ENCODE results near the gene RABGAP1L.
A peak's percentile ranks its signal among the peaks of the same experiment; 100 is the strongest.

The RABGAP1L gene

DNA sequence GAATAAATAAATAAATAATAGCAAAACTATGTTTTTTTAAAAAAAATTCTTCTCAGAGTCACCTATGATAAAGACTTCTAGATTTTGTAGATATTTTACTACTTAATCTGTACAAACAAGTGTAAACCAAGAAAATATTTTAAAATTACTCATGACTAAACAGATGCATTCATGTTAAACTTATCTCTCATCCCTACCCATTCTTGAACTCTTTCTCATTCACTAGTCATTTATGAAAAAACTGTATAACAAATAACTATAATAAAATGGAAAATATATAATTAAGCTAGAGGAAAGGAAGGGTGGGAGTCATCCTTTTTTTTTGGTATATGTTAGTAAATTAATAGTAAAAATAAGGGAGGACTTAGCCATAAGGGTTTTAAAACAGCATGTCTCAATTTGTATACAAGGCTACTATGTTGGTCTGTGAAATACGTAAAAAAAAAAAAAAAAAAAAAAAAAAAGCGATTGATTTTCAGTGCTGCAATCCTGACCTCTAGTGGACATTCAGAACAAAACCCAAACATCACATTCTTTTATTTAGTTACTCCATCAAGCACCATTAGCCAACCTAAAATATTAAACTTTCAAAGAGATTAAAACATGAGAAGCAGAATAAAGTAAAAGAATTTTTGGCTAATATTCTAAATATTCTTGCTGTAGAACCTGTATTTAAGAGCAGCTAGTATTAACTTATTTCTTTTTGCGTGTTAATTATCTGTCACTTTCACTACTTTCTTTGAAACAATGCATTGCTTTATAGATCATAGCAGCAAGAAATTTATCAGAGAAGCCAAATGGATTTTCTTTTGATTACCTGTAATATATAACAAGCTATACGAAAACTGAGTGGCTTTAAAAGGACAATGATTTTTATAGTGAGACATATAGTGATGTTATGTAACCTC, 584.6 kb downstream of the RABGAP1L start:
- FAIRE-seq (peak; percentile 5), DNase-seq (ENCODE audit: insufficient read length, low spot score) (no peak)
- no peak for TF ChIP-seq POLR2A (IDR thresholded peaks at IDR 0.05; ENCODE audit: low read depth, low read length)
- TF ChIP-seq SPI1 (IDR thresholded peaks at IDR 0.05; ENCODE audit: low read depth, low read length): no peak
- TF ChIP-seq PAX5 (IDR thresholded peaks at IDR 0.05; ENCODE audit: insufficient read depth, low read length, severe bottlenecking): no peak
- TF ChIP-seq TAF1 (IDR thresholded peaks at IDR 0.05; ENCODE audit: low read depth, low read length): no peak
- no peak for TF ChIP-seq POLR2AphosphoS5 (IDR thresholded peaks at IDR 0.05; ENCODE audit: low read depth, low read length)
- no peak for TF ChIP-seq POU2F2 (IDR thresholded peaks at IDR 0.05; ENCODE audit: low read depth, low read length)

DNA sequence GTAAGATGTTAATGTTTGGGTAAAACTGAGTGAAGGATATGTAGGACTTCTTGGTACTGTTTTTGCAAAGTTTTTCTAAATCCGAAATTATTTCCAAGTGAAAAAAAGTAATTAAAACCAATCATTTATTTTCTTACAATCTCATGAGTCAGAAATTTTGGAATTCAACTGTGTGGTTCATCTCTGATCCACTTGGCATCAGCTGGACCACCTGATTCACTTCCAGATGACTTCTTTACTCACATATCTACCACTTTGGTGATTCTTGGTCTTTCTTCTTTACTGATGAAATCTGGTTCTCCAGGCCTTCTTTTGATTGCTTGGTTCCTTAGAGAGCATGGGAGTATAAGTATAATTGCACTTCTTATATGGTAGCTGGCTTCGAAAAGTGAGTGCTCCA, 585.6 kb downstream of the RABGAP1L start:
- no peak for FAIRE-seq
- DNase-seq (ENCODE audit: insufficient read length, low spot score): no peak
- TF ChIP-seq TAF1 (IDR thresholded peaks at IDR 0.05; ENCODE audit: low read depth, low read length): no peak
- no peak for TF ChIP-seq POU2F2 (IDR thresholded peaks at IDR 0.05; ENCODE audit: low read depth, low read length)
- TF ChIP-seq PAX5 (IDR thresholded peaks at IDR 0.05; ENCODE audit: insufficient read depth, low read length, severe bottlenecking): no peak
- TF ChIP-seq POLR2AphosphoS5 (IDR thresholded peaks at IDR 0.05; ENCODE audit: low read depth, low read length): no peak
- TF ChIP-seq POLR2A (IDR thresholded peaks at IDR 0.05; ENCODE audit: low read depth, low read length): no peak

DNA sequence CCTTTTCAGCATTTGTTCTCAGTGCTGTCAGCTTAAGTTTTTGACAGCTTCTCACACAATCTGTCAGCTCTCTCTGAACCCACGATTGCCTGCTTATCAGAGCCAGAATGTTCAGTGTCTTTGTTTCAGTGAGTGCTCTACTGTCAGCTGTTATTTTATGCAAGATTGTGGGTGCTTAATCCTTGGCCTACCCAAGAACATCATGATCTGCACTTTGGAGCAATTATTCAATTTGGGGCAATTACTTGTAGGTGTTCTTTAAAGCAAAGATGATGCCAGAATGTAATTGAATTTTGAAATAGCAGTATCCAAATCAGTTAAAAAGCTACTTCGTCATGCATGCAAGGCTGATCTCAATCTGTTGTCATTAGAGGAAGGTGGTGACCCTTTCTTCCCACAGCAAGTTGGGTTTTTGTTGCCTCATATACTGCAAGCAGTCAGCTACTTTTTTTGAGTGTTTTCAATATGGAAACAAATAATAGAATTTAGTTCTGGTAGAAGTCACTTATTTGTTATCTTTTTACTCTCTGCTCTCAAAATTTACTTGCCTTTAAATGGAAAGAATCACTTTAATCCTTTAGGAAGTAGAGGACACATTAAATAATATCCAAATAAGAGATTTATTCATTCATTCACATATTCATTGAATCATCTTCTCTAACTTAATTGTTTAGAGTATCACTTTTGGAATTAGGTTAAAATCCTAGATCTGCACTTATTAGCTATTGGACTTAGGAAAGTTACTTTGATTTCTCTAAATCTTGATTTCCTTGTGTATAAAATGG, 586.9 kb downstream of the RABGAP1L start:
- DNase-seq (ENCODE audit: insufficient read length, low spot score) (no peak), FAIRE-seq (no peak)
- no peak for TF ChIP-seq POLR2AphosphoS5 (IDR thresholded peaks at IDR 0.05; ENCODE audit: low read depth, low read length)
- no peak for TF ChIP-seq POLR2A (IDR thresholded peaks at IDR 0.05; ENCODE audit: low read depth, low read length)
- no peak for TF ChIP-seq SPI1 (IDR thresholded peaks at IDR 0.05; ENCODE audit: low read depth, low read length)
- no peak for TF ChIP-seq TAF1 (IDR thresholded peaks at IDR 0.05; ENCODE audit: low read depth, low read length)
- no peak for TF ChIP-seq POU2F2 (IDR thresholded peaks at IDR 0.05; ENCODE audit: low read depth, low read length)
- TF ChIP-seq PAX5 (IDR thresholded peaks at IDR 0.05; ENCODE audit: insufficient read depth, low read length, severe bottlenecking): no peak

DNA sequence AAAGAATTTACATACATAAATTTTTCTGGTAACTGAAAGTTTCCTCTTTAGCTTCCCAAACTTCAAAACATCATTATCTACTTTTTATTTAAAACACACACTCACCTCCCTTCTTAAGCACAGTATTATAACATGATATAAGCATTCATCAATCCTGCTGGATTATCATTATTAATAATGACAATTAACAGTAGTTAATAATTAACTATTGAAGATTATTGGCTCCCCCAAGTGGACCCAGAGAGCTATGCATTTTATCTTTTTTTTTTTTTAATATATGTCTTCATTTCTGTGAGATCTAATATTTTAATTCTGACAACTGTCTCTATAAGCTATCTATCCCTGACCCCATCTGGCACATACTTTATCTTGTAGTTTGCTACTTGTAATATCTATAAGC, 588.3 kb downstream of the RABGAP1L start:
- FAIRE-seq (no peak), DNase-seq (ENCODE audit: insufficient read length, low spot score) (no peak)
- TF ChIP-seq POLR2A (IDR thresholded peaks at IDR 0.05; ENCODE audit: low read depth, low read length): no peak
- no peak for TF ChIP-seq POLR2AphosphoS5 (IDR thresholded peaks at IDR 0.05; ENCODE audit: low read depth, low read length)

DNA sequence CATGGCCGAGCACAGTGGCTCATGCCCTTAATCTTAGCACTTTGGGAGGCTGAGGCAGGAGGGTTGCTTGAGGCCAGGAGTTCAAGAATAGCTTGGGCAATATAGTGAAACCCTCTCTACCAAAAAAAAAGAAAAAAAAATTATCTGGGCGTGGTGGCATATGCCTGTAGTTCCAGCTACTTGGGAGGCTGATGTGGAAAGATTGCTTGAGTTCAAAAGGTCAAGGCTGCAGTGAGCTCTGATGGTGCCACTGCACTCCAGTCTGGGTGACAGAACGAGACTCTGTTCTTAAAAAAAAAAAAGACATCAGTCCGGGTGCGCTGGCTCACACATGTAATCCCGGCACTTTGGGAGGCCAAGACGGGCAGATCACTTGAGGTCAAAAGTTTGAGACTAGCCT, 589.3 kb downstream of the RABGAP1L start:
- FAIRE-seq: no peak
- TF ChIP-seq SPI1 (IDR thresholded peaks at IDR 0.05; ENCODE audit: low read depth, low read length) (no peak), POLR2A (IDR thresholded peaks at IDR 0.05; ENCODE audit: low read depth, low read length) (no peak), TAF1 (IDR thresholded peaks at IDR 0.05; ENCODE audit: low read depth, low read length) (no peak), POU2F2 (IDR thresholded peaks at IDR 0.05; ENCODE audit: low read depth, low read length) (no peak), POLR2AphosphoS5 (IDR thresholded peaks at IDR 0.05; ENCODE audit: low read depth, low read length) (no peak), PAX5 (IDR thresholded peaks at IDR 0.05; ENCODE audit: insufficient read depth, low read length, severe bottlenecking) (no peak)

DNA sequence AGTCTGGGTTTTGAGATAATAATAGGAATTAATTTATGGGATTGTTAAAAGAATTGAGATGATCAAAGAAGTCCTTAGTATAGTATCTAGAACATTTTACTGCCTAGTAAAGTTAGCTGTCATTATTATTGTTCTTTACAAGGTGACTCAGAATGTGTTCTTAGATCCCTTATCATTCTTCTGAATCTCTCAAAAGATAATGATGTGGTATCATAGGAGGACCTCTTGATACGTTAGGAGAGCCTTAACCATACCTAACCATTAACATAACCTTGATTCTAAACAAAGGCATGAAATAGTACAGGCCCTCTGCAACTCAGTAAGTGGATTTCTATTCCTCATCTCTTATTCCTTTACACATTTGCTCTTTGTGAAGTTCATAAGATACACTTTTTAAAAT, 593.8 kb downstream of the RABGAP1L start:
- FAIRE-seq (no peak), DNase-seq (ENCODE audit: insufficient read length, low spot score) (no peak)
- no peak for TF ChIP-seq POLR2AphosphoS5 (IDR thresholded peaks at IDR 0.05; ENCODE audit: low read depth, low read length)
- TF ChIP-seq PAX5 (IDR thresholded peaks at IDR 0.05; ENCODE audit: insufficient read depth, low read length, severe bottlenecking): no peak

More for the DNA sequence above, 589.3 kb downstream of the RABGAP1L start:
- no peak for DNase-seq (ENCODE audit: insufficient read length, low spot score)

DNA sequence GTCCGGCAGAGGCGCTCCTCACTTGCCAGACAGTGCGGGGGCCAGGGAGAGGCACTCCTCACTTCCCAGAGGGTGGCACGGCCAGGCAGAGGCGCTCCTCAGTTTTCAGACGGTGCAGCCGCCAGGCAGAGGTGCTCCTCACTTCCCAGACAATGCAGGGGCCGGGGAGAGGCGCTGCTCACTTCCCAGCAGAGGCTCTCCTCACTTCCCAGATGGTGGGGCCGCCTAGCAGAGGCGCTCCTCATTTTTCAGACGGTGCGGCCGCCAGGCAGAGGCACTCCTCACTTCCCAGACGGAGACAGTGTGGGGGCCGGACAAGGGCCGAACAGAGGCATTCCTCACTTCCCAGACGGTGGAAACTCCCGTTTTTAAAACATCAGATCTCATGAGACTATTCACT, 602.0 kb downstream of the RABGAP1L start:
- no peak for FAIRE-seq
- TF ChIP-seq POLR2AphosphoS5 (IDR thresholded peaks at IDR 0.05; ENCODE audit: low read depth, low read length): no peak
- TF ChIP-seq TAF1 (IDR thresholded peaks at IDR 0.05; ENCODE audit: low read depth, low read length): no peak
- no peak for TF ChIP-seq PAX5 (IDR thresholded peaks at IDR 0.05; ENCODE audit: insufficient read depth, low read length, severe bottlenecking)
- no peak for TF ChIP-seq SPI1 (IDR thresholded peaks at IDR 0.05; ENCODE audit: low read depth, low read length)
- TF ChIP-seq POU2F2 (IDR thresholded peaks at IDR 0.05; ENCODE audit: low read depth, low read length): no peak
- no peak for TF ChIP-seq POLR2A (IDR thresholded peaks at IDR 0.05; ENCODE audit: low read depth, low read length)
- DNase-seq (ENCODE audit: insufficient read length, low spot score): no peak

DNA sequence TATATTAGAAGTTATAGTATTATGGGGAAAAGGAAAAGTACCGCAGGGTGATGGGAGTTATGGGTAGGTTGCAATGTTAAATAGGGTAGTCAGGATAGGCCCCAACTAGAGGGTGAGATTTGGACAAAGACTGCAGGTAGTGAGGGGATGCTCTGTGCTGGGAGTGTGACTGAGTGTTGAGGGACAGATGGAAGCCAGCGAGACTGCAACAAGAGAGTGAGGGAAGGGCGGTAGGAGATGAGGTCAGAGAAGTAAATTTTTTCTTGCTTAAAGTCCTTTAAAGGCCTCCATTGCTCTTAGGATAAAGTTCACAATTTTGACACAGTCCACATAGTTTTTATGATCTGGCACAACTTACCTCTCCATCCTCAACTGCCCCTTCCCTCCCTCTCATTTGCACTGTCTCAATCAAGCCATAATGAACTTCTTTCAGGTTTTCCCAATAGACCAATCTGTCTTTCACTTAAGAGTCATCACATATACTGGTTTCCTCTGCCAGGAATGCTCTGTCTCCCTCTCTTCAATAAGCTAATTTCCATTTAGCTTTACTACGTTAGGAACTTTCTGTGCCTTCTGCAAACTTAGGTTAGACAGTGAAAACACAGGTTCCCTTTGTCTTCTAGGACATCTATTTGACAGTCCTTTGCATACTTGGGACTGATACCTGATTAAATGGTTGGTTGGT, 602.7 kb downstream of the RABGAP1L start:
- no peak for FAIRE-seq
- TF ChIP-seq TAF1 (IDR thresholded peaks at IDR 0.05; ENCODE audit: low read depth, low read length): no peak
- no peak for TF ChIP-seq SPI1 (IDR thresholded peaks at IDR 0.05; ENCODE audit: low read depth, low read length)
- TF ChIP-seq POLR2AphosphoS5 (IDR thresholded peaks at IDR 0.05; ENCODE audit: low read depth, low read length): no peak
- no peak for TF ChIP-seq POLR2A (IDR thresholded peaks at IDR 0.05; ENCODE audit: low read depth, low read length)
- TF ChIP-seq POU2F2 (IDR thresholded peaks at IDR 0.05; ENCODE audit: low read depth, low read length): no peak
- no peak for TF ChIP-seq PAX5 (IDR thresholded peaks at IDR 0.05; ENCODE audit: insufficient read depth, low read length, severe bottlenecking)

DNA sequence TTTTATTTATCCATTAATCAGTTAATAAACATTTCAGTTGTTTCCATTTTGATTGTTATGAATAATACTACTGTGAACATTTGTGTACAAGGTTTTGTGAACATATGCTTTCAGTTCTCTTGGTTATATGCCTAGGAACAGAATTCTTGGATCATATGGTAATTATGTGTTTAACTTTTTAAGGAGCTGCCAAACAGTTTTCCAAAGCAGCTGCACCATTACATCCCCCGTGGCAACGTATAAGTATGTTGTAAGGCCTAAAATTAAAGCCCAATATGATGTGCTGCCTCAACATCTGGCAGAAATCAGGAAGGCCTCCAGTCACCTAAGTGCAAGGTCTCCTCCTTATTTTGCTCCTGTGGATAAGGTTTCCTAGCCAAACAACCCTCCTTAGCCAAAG, 604.9 kb downstream of the RABGAP1L start:
- TF ChIP-seq TAF1 (IDR thresholded peaks at IDR 0.05; ENCODE audit: low read depth, low read length) (no peak), POLR2AphosphoS5 (IDR thresholded peaks at IDR 0.05; ENCODE audit: low read depth, low read length) (no peak), POU2F2 (IDR thresholded peaks at IDR 0.05; ENCODE audit: low read depth, low read length) (no peak), SPI1 (IDR thresholded peaks at IDR 0.05; ENCODE audit: low read depth, low read length) (no peak), PAX5 (IDR thresholded peaks at IDR 0.05; ENCODE audit: insufficient read depth, low read length, severe bottlenecking) (no peak)
- DNase-seq (ENCODE audit: insufficient read length, low spot score): no peak
- FAIRE-seq: no peak

More for the DNA sequence above, 602.7 kb downstream of the RABGAP1L start:
- DNase-seq (ENCODE audit: insufficient read length, low spot score): no peak
